GM21423 (cell line): ENCODE results near the gene CLEC16A.

Experiments
- ATAC-seq: cut with Tn5 transposase; IDR thresholded peaks from one replicate; pipeline ENCODE4 v1.9.1; 2021; ENCODE audit warnings: mild to moderate bottlenecking, moderate library complexity; ENCODE audit not compliant: unreplicated experiment

Gene CLEC16A

GRCh38 chr16:11225677-11226549 is 281.5 kb downstream of the CLEC16A start:
- no peak for ATAC-seq

- no peak for ATAC-seq
These were observed 285.1 kb downstream of the CLEC16A start for GRCh38 chr16:11229432-11229831.

- no peak for ATAC-seq
These were observed 285.5 kb downstream of the CLEC16A start for GRCh38 chr16:11229906-11230305.

- ATAC-seq: no peak
These were observed 287.1 kb downstream of the CLEC16A start for GRCh38 chr16:11231367-11231970.
